ENCODE data around the gene RASL10A. TPM values are rescaled to one million over a fixed set of nuclear protein-coding genes. Genes with fewer than 3 reads are reported as not detected.
"Not testable (repeated sequence)": the region's sequence is repeated elsewhere in the genome, so short reads cannot be mapped to it uniquely, and the experiment has no call there.

The RASL10A gene
- polyA plus RNA-seq: not detected

- peaks cover 12 to 13% (median 12%) of the 10 kb centered on the region in 3 donors for H3K4me1 Mint-ChIP-seq
- H3K27me3 Mint-ChIP-seq: peaks cover 40% of the 10 kb centered on the region
- peak within 1 kb of the TSS; percentile 37 to 78 (median 68) for H3K27ac Mint-ChIP-seq
- H3K9me3 Mint-ChIP-seq: no peaks in the 10 kb centered on the region
- peak within 1 kb of the TSS; percentile 35 to 80 (median 67) for H3K4me3 Mint-ChIP-seq
- H3K36me3 Mint-ChIP-seq: peaks cover 5% of the 10 kb centered on the region
Measured at GRCh38 chr22:29315286-29316140, at the start of gene RASL10A. Gene RASL10A, minus strand, starts transcription at chr22:29315697. Its CDS starts 451 bp downstream, at chr22:29315246.

GRCh38 chr22:29359469-29359868, 44.0 kb upstream of the RASL10A start:
- H3K36me3 Mint-ChIP-seq: no peaks in the 10 kb centered on the region
- H3K27ac Mint-ChIP-seq: no peak overlapping the region

GRCh38 chr22:29357193-29357890, 41.8 kb upstream of the RASL10A start:
- not testable (repeated sequence) for H3K9me3 Mint-ChIP-seq, H3K27me3 Mint-ChIP-seq, H3K36me3 Mint-ChIP-seq, H3K27ac Mint-ChIP-seq, H3K4me1 Mint-ChIP-seq, H3K4me3 Mint-ChIP-seq

More at GRCh38 chr22:29359469-29359868, 44.0 kb upstream of the RASL10A start:
- Mint-ChIP-seq H3K9me3 (no peaks in the 10 kb centered on the region), H3K4me3 (no peak overlapping the region), H3K27me3 (no peaks in the 10 kb centered on the region), H3K4me1 (peaks cover 6 to 8% (median 8%) of the 10 kb centered on the region in 3 donors)

- Mint-ChIP-seq H3K27ac (peak overlapping the region in 1 of 3 donors; percentile 85), H3K36me3 (peaks cover 2% of the 10 kb centered on the region), H3K4me1 (no peaks in the 10 kb centered on the region), H3K4me3 (no peak overlapping the region), H3K27me3 (no peaks in the 10 kb centered on the region), H3K9me3 (no peaks in the 10 kb centered on the region)
Measured at GRCh38 chr22:29353860-29354259, 38.4 kb upstream of the RASL10A start.

GRCh38 chr22:29353286-29353685, 37.8 kb upstream of the RASL10A start:
- Mint-ChIP-seq H3K9me3 (no peaks in the 10 kb centered on the region), H3K27ac (no peak overlapping the region), H3K4me3 (no peak overlapping the region), H3K36me3 (peaks cover 2% of the 10 kb centered on the region), H3K27me3 (no peaks in the 10 kb centered on the region), H3K4me1 (no peaks in the 10 kb centered on the region)

GRCh38 chr22:29352778-29353177, 37.3 kb upstream of the RASL10A start:
- H3K4me1 Mint-ChIP-seq: no peaks in the 10 kb centered on the region
- no peaks in the 10 kb centered on the region for H3K27me3 Mint-ChIP-seq
- H3K4me3 Mint-ChIP-seq: peak overlapping the region in 1 of 4 donors; percentile 25
- H3K27ac Mint-ChIP-seq: no peak overlapping the region
- peaks cover 2% of the 10 kb centered on the region for H3K36me3 Mint-ChIP-seq
- H3K9me3 Mint-ChIP-seq: no peaks in the 10 kb centered on the region

- H3K4me1 Mint-ChIP-seq: no peaks in the 10 kb centered on the region
- no peak overlapping the region for H3K4me3 Mint-ChIP-seq
- peaks cover 2% of the 10 kb centered on the region for H3K36me3 Mint-ChIP-seq
- H3K27ac Mint-ChIP-seq: peak overlapping the region in 1 of 3 donors; percentile 39
- no peaks in the 10 kb centered on the region for H3K27me3 Mint-ChIP-seq
- H3K9me3 Mint-ChIP-seq: no peaks in the 10 kb centered on the region
Measured at GRCh38 chr22:29351891-29352290, 36.4 kb upstream of the RASL10A start.

- peaks cover 2% of the 10 kb centered on the region for H3K36me3 Mint-ChIP-seq
- no peak overlapping the region for H3K4me3 Mint-ChIP-seq
- H3K4me1 Mint-ChIP-seq: no peaks in the 10 kb centered on the region
- no peak overlapping the region for H3K27ac Mint-ChIP-seq
- no peaks in the 10 kb centered on the region for H3K27me3 Mint-ChIP-seq
- H3K9me3 Mint-ChIP-seq: no peaks in the 10 kb centered on the region
Measured at GRCh38 chr22:29351042-29351441, 35.5 kb upstream of the RASL10A start.

GRCh38 chr22:29348956-29349355, 33.5 kb upstream of the RASL10A start:
- no peak overlapping the region for H3K27ac Mint-ChIP-seq
- H3K36me3 Mint-ChIP-seq: peaks cover 4% of the 10 kb centered on the region
- no peaks in the 10 kb centered on the region for H3K9me3 Mint-ChIP-seq
- H3K4me1 Mint-ChIP-seq: no peaks in the 10 kb centered on the region
- no peak overlapping the region for H3K4me3 Mint-ChIP-seq
- H3K27me3 Mint-ChIP-seq: no peaks in the 10 kb centered on the region

GRCh38 chr22:29348041-29348440, 32.5 kb upstream of the RASL10A start:
- no peak overlapping the region for H3K27ac Mint-ChIP-seq
- no peaks in the 10 kb centered on the region for H3K4me1 Mint-ChIP-seq
- no peaks in the 10 kb centered on the region for H3K9me3 Mint-ChIP-seq
- no peaks in the 10 kb centered on the region for H3K27me3 Mint-ChIP-seq
- peaks cover 4% of the 10 kb centered on the region for H3K36me3 Mint-ChIP-seq
- no peak overlapping the region for H3K4me3 Mint-ChIP-seq

- H3K4me1 Mint-ChIP-seq: no peaks in the 10 kb centered on the region
- H3K27me3 Mint-ChIP-seq: no peaks in the 10 kb centered on the region
- H3K9me3 Mint-ChIP-seq: no peaks in the 10 kb centered on the region
- H3K27ac Mint-ChIP-seq: no peak overlapping the region
- peaks cover 4% of the 10 kb centered on the region for H3K36me3 Mint-ChIP-seq
- no peak overlapping the region for H3K4me3 Mint-ChIP-seq
Measured at GRCh38 chr22:29346659-29347058, 31.2 kb upstream of the RASL10A start.

GRCh38 chr22:29345932-29346331, 30.4 kb upstream of the RASL10A start:
- no peaks in the 10 kb centered on the region for H3K4me1 Mint-ChIP-seq
- no peak overlapping the region for H3K4me3 Mint-ChIP-seq
- no peaks in the 10 kb centered on the region for H3K9me3 Mint-ChIP-seq
- peaks cover 4% of the 10 kb centered on the region for H3K36me3 Mint-ChIP-seq
- no peaks in the 10 kb centered on the region for H3K27me3 Mint-ChIP-seq
- no peak overlapping the region for H3K27ac Mint-ChIP-seq

GRCh38 chr22:29344889-29345288, 29.4 kb upstream of the RASL10A start:
- not testable (repeated sequence) for H3K36me3 Mint-ChIP-seq

GRCh38 chr22:29344137-29344536, 28.6 kb upstream of the RASL10A start:
- H3K4me1 Mint-ChIP-seq: no peaks in the 10 kb centered on the region
- no peak overlapping the region for H3K27ac Mint-ChIP-seq
- H3K27me3 Mint-ChIP-seq: no peaks in the 10 kb centered on the region
- peaks cover 2% of the 10 kb centered on the region for H3K36me3 Mint-ChIP-seq
- no peaks in the 10 kb centered on the region for H3K9me3 Mint-ChIP-seq
- no peak overlapping the region for H3K4me3 Mint-ChIP-seq

More at GRCh38 chr22:29344889-29345288, 29.4 kb upstream of the RASL10A start:
- not testable (repeated sequence) for H3K9me3 Mint-ChIP-seq, H3K27ac Mint-ChIP-seq, H3K4me1 Mint-ChIP-seq, H3K27me3 Mint-ChIP-seq, H3K4me3 Mint-ChIP-seq

- no peaks in the 10 kb centered on the region for H3K4me1 Mint-ChIP-seq
- no peaks in the 10 kb centered on the region for H3K27me3 Mint-ChIP-seq
- H3K9me3 Mint-ChIP-seq: no peaks in the 10 kb centered on the region
- H3K4me3 Mint-ChIP-seq: no peak overlapping the region
- peaks cover 2% of the 10 kb centered on the region for H3K36me3 Mint-ChIP-seq
- no peak overlapping the region for H3K27ac Mint-ChIP-seq
Measured at GRCh38 chr22:29343313-29343805, 27.9 kb upstream of the RASL10A start.
